IMR-90 (cell line): Measurements from ENCODE around the gene OSBPL9. TPM values are rescaled to one million over a fixed set of nuclear protein-coding genes. Genes with fewer than 3 reads are reported as not detected.

Source experiments
- ATAC-seq: fragments of 200-7000 bp; cut with Tn5 transposase; 2 replicates; pipeline ENCODE4 v1.9.1; 2020; ENCODE audit warnings: low read depth, mild to moderate bottlenecking, moderate library complexity
- BruUV-seq: library from RNA; stranded (reverse); fragments of 400-500 nt; replicated peaks from 2 replicates; lab custom pipeline; 2021; lab: Mats Ljungman, UMichigan
- CTCF ChIA-PET: fragments of 300-600 bp; formaldehyde crosslinking; extraction: SDS; loops from one replicate; lab custom pipeline; 2021; ENCODE audit warnings: antibody characterized with exemption; lab: Yijun Ruan, JAX
- POLR2A ChIA-PET: fragments of 300-600 bp; sonication (Branson Sonifier 250); formaldehyde crosslinking; loops from one replicate; lab custom pipeline; 2022; ENCODE audit warnings: antibody characterized with exemption; ENCODE audit not compliant: unreplicated experiment; lab: Charles Lee
- DNase-seq: peaks from one replicate; pipeline ENCODE4 v3.0.0; 2013
- H2AFZ ChIP-seq: replicated peaks from 2 replicates; pipeline ENCODE3; 2013; ENCODE audit warnings: low read length, mild to moderate bottlenecking; ENCODE audit not compliant: poor library complexity
- H2AK5ac ChIP-seq: 2 replicates; pipeline ENCODE4 v1.6.1; 2013; ENCODE audit warnings: low read depth, low read length, inconsistent platforms
- H2AK9ac ChIP-seq: replicated peaks from 2 replicates; pipeline ENCODE3; 2013; ENCODE audit warnings: mild to moderate bottlenecking, low read depth, low read length, moderate library complexity; ENCODE audit not compliant: poor library complexity
- H2BK120ac ChIP-seq: 2 replicates; pipeline ENCODE4 v1.6.1; 2013; ENCODE audit warnings: low read depth, low read length, inconsistent platforms
- H2BK15ac ChIP-seq: 3 replicates; pipeline ENCODE4 v1.6.1; 2013; ENCODE audit warnings: low read depth, low read length, inconsistent platforms
- H2BK20ac ChIP-seq: 2 replicates; pipeline ENCODE4 v1.6.1; 2013; ENCODE audit warnings: low read depth, mild to moderate bottlenecking, inconsistent platforms, low read length, moderate library complexity
- H2BK5ac ChIP-seq: 2 replicates; pipeline ENCODE4 v1.6.1; 2013; ENCODE audit warnings: mild to moderate bottlenecking, low read depth, low read length, inconsistent platforms; ENCODE audit not compliant: poor library complexity, severe bottlenecking
- H3K14ac ChIP-seq: replicated peaks from 2 replicates; pipeline ENCODE4 v1.6.1; 2013; ENCODE audit warnings: low read depth, low read length, inconsistent platforms
- H3K18ac ChIP-seq: 2 replicates; pipeline ENCODE4 v1.6.1; 2013; ENCODE audit warnings: low read depth, low read length, control low read depth
- H3K23ac ChIP-seq: 2 replicates; pipeline ENCODE4 v1.6.1; 2013; ENCODE audit warnings: low read depth, low read length, inconsistent platforms
- H3K27ac ChIP-seq: 2 replicates; pipeline ENCODE4 v1.5.1; 2013; ENCODE audit warnings: mild to moderate bottlenecking, control low read depth, low read length; ENCODE audit not compliant: insufficient read depth
- H3K27me3 ChIP-seq: 2 replicates; pipeline ENCODE4 v1.6.1; 2013; ENCODE audit warnings: low read length; ENCODE audit not compliant: control insufficient read depth, insufficient read depth
- H3K36me3 ChIP-seq: 2 replicates; pipeline ENCODE4 v1.6.1; 2013; ENCODE audit warnings: low read length, mixed read lengths; ENCODE audit not compliant: control insufficient read depth, insufficient read depth
- H3K4ac ChIP-seq: 2 replicates; pipeline ENCODE4 v1.6.1; 2013; ENCODE audit warnings: low read depth, low read length, inconsistent platforms
- H3K4me1 ChIP-seq: 2 replicates; pipeline ENCODE4 v1.6.1; 2013; ENCODE audit warnings: low read length, mixed read lengths; ENCODE audit not compliant: control insufficient read depth, insufficient read depth
- H3K4me2 ChIP-seq: 2 replicates; pipeline ENCODE4 v1.6.1; 2013; ENCODE audit warnings: low read depth, mild to moderate bottlenecking, control low read depth, low read length, moderate library complexity
- H3K4me3 ChIP-seq: 2 replicates; pipeline ENCODE4 v1.5.1; 2013; ENCODE audit warnings: low read depth, mild to moderate bottlenecking, control low read depth, low read length, moderate library complexity; ENCODE audit not compliant: insufficient read depth
- H3K56ac ChIP-seq: 2 replicates; pipeline ENCODE4 v1.6.1; 2013; ENCODE audit warnings: low read length, inconsistent platforms; ENCODE audit not compliant: insufficient read depth; ENCODE audit errors: extremely low read depth
- H3K79me1 ChIP-seq, 2 experiments: 2 replicates each; pipeline ENCODE4 v1.6.1; 2013; ENCODE audit warnings: low read length in 2 of 2, inconsistent platforms in 1 of 2, low read depth in 1 of 2
- H3K9ac ChIP-seq: 2 replicates; pipeline ENCODE4 v1.6.1; 2013; ENCODE audit warnings: low read depth, low read length, control low read depth
- H3K9me1 ChIP-seq: 2 replicates; pipeline ENCODE4 v1.6.1; 2013; ENCODE audit warnings: low read length, inconsistent platforms; ENCODE audit not compliant: insufficient read depth
- H3K9me3 ChIP-seq: 2 replicates; pipeline ENCODE4 v1.6.1; 2013; ENCODE audit warnings: low read length; ENCODE audit not compliant: control insufficient read depth, insufficient read depth
- H4K20me1 ChIP-seq: 2 replicates; pipeline ENCODE4 v1.6.1; 2013; ENCODE audit warnings: low read length, inconsistent platforms; ENCODE audit not compliant: insufficient read depth
- H4K5ac ChIP-seq: 2 replicates; pipeline ENCODE4 v1.6.1; 2013; ENCODE audit warnings: mild to moderate bottlenecking, low read depth, low read length, control low read depth
- H4K8ac ChIP-seq, 2 experiments: 2 replicates each; pipeline ENCODE4 v1.6.1; 2013; ENCODE audit warnings: low read depth in 2 of 2, low read length in 2 of 2, control low read depth in 1 of 2, inconsistent platforms in 1 of 2
- H4K91ac ChIP-seq: 2 replicates; pipeline ENCODE4 v1.6.1; 2013; ENCODE audit warnings: low read depth, low read length, inconsistent platforms; ENCODE audit not compliant: insufficient read depth
- BHLHE40 ChIP-seq: fragments of 150-350 bp; IDR thresholded peaks from 2 replicates; pipeline ENCODE4 v1.6.1; 2016; ENCODE audit warnings: mild to moderate bottlenecking, low read depth, low read length
- CEBPB ChIP-seq: IDR thresholded peaks from 2 replicates; pipeline ENCODE4 v1.6.1; 2012; ENCODE audit warnings: low read depth, low read length, improper control_type of control experiment
- CHD1 ChIP-seq: IDR thresholded peaks from 2 replicates; pipeline ENCODE4 v1.6.1; 2012; ENCODE audit warnings: low read depth, low read length, improper control_type of control experiment
- FOS ChIP-seq: fragments of 150-350 bp; IDR thresholded peaks from 2 replicates; pipeline ENCODE4 v1.6.1; 2016; ENCODE audit warnings: low read depth, low read length
- MAFK ChIP-seq: IDR thresholded peaks from 2 replicates; pipeline ENCODE4 v1.6.1; 2012; ENCODE audit warnings: low read depth, low read length, improper control_type of control experiment
- MAZ ChIP-seq: IDR thresholded peaks from 2 replicates; pipeline ENCODE4 v1.6.1; 2012; ENCODE audit warnings: low read depth, mild to moderate bottlenecking, low read length, improper control_type of control experiment, moderate library complexity, borderline replicate concordance
- MXI1 ChIP-seq: IDR thresholded peaks from 2 replicates; pipeline ENCODE4 v1.6.1; 2012; ENCODE audit warnings: low read depth, mild to moderate bottlenecking, low read length, moderate library complexity, borderline replicate concordance
- NFE2L2 ChIP-seq: fragments of 150-350 bp; IDR thresholded peaks from 2 replicates; pipeline ENCODE4 v1.6.1; 2016; ENCODE audit warnings: low read depth, mild to moderate bottlenecking, low read length
- POLR2A ChIP-seq: IDR thresholded peaks from 2 replicates; pipeline ENCODE4 v1.6.1; 2012; ENCODE audit warnings: mild to moderate bottlenecking, low read depth, low read length
- RAD21 ChIP-seq: IDR thresholded peaks from 2 replicates; pipeline ENCODE4 v1.6.1; 2012; ENCODE audit warnings: low read length, improper control_type of control experiment
- SMC3 ChIP-seq: fragments of 150-350 bp; IDR thresholded peaks from 2 replicates; pipeline ENCODE4 v1.6.1; 2016; ENCODE audit warnings: low read depth, mild to moderate bottlenecking, antibody characterized with exemption, low read length, moderate library complexity
- WGBS, 2 experiments: methylation state at CpG; one replicate each; pipeline versions ENCODE4 v1.1.5 to v1.1.7; 2013; ENCODE audit warnings: missing lambda C conversion rate in 2 of 2; ENCODE audit not compliant: insufficient read length in 1 of 2; ENCODE audit errors: extremely low coverage in 2 of 2; 5-methylcytosine and 5-hydroxymethylcytosine counted together
- dilution Hi-C: fragments of 300-500 bp; cut with HindIII; formaldehyde crosslinking; loops from one replicate; pipeline ENCODE4 v1.14.3; 2018; ENCODE audit warnings: low sequenced_read_pairs; ENCODE audit not compliant: unreplicated experiment
- in situ Hi-C: fragments of 300-500 bp; cut with MboI; formaldehyde crosslinking; loops from 3 replicates; pipeline ENCODE4 v1.14.3; 2019; ENCODE audit warnings: low sequenced_read_pairs, inconsistent platforms, mixed read lengths
- intact Hi-C: fragments of 100-400 bp; cut with micrococcal nuclease; formaldehyde crosslinking; loops from 2 replicates; pipeline ENCODE4 v1.10.0; 2022
- polyA plus RNA-seq, 3 experiments: library from polyadenylated mRNA; depleted of rRNA; stranded (reverse); fragments of >200 nt; gene quantifications; 2 replicates each; pipeline ENCODE4 v1.2.3, GENCODE V29; 2012; ENCODE audit warnings: low replicate concordance in 1 of 3
- total RNA-seq: library from RNA; depleted of rRNA; stranded (reverse); fragments of >200 nt; gene quantifications from 2 replicates; pipeline ENCODE4 v1.2.3, GENCODE V29; 2012
- TF ChIP-seq, protein P1 (sequence below): fragments of 150-350 bp; IDR thresholded peaks from 2 replicates; pipeline ENCODE4 v1.6.1; 2016; ENCODE audit warnings: low read depth, mild to moderate bottlenecking, low read length, moderate library complexity, borderline replicate concordance
- TF ChIP-seq, protein P2 (sequence below): conservative IDR thresholded peaks from 2 replicates; pipeline ENCODE4 v1.5.1; 2012; ENCODE audit warnings: mild to moderate bottlenecking, low read depth, low read length, improper control_type of control experiment
- TF ChIP-seq, protein P3 (sequence below): fragments of 150-350 bp; IDR thresholded peaks from 2 replicates; pipeline ENCODE4 v1.6.1; 2017; ENCODE audit warnings: mild to moderate bottlenecking, antibody characterized with exemption, low read length, low read depth

OSBPL9 gene
- total and polyA plus RNA-seq, 2 of the 4 experiments (the other 2 are of a cell fraction), result 51.4 to 127 TPM

DNA sequence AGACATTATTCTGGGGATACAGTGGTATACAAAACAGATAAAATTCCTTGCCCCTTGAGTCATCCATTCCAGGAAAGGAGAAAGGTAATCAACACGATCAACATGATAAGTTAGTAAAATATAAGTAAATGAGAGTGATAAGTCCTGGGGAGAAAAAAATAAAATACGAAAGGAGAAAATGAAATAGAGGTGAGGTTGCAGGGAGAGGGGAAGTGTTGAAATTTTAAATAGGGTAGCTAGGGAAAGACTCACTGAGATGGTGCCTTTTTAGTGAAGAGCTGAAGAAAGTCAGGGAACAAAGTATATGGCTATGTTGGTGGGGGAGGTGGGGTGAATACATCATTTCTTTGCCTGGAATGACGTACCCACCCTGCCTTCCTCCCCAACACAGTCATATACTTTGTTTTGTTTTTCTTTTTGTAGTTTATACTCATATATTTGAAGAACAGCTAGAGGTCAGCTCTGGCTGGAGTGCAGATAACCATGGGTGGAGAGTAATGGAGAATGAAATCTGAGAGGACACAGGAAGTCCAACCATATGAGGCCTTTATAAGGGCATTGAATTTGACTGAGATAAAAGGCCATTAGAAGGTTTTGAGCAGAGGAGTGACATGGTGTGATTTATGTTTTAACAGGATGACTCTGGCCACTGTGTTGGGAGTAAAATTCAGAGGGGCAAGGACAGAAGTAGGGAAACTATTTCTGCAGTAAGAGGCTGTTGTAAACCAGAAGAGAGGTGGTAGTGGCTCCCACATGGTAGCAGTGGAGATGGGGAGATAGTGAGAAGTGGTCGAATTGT is 54.8 kb downstream of the OSBPL9 start:
- no TSS peak for BruUV-seq
- Histone ChIP-seq H4K91ac (peak overlapping the region; percentile 36), H3K18ac (peak overlapping the region; percentile 76; the same call in 1 of the 2 replicates), H3K9me1 (peaks cover 15% of the 10 kb centered on the region), H3K4me3 (no peak overlapping the region), H3K4me1 (peaks cover 16% of the 10 kb centered on the region), H2BK5ac (peak overlapping the region; percentile 81), H4K20me1 (no peaks in the 10 kb centered on the region; the same call in 1 of the 2 replicates), H3K14ac (peak overlapping the region; percentile 14), H2BK120ac (peak overlapping the region; percentile 63), H4K8ac (peak overlapping the region in 1 of 2 experiments; percentile 87; a peak in 3 of 4 replicates), H2BK15ac (peak overlapping the region; percentile 60; the same call in 1 of the 3 replicates), H3K79me1 (peaks cover 43 to 67% of the 10 kb centered on the region in 2 experiments), H3K27me3 (no peaks in the 10 kb centered on the region), H2AK9ac (no peak overlapping the region), H2BK20ac (peak overlapping the region; percentile 49), H2AK5ac (peak overlapping the region; percentile 38), H3K9ac (no peak overlapping the region), H3K36me3 (no peaks in the 10 kb centered on the region), H4K5ac (peak overlapping the region; percentile 42; the same call in 1 of the 2 replicates), H3K4me2 (peak overlapping the region; percentile 47; the same call in 1 of the 2 replicates), H3K56ac (peak overlapping the region; percentile 67), H3K23ac (peak overlapping the region; percentile 57; the same call in 1 of the 2 replicates), H2AFZ (no peak overlapping the region), H3K4ac (peak overlapping the region; percentile 49), H3K9me3 (no peaks in the 10 kb centered on the region), H3K27ac (peak overlapping the region; percentile 86)
- intact Hi-C loops, result no loop called here
- CTCF ChIA-PET, result interaction anchor here (0.9 kb wide), 2 partner anchors 13 to 17 kb away, joined by 3 read pairs; no protein-coding TSS in a partner anchor
- in situ Hi-C loops, result no loop called here
- dilution Hi-C loops, result no loop called here
- peak; percentile 96 for DNase-seq
- 100% methylated on average over 1 of the region's 4 CpGs for WGBS, 2 experiments
- peak; percentile 98 for ATAC-seq
- POLR2A ChIA-PET, result no interaction called here
- TF ChIP-seq MXI1 (no peak), FOS (no peak; the same call in 1 of the 2 replicates), CEBPB (no peak), NFE2L2 (no peak), BHLHE40 (no peak), POLR2A (no peak), MAFK (no peak), SMC3 (no peak; the same call in 1 of the 2 replicates), CHD1 (no peak), MAZ (no peak), RAD21 (0 out of 2 replicates have a peak, but pooled peaks have one; percentile 4)
- TF ChIP-seq, protein P1, sequence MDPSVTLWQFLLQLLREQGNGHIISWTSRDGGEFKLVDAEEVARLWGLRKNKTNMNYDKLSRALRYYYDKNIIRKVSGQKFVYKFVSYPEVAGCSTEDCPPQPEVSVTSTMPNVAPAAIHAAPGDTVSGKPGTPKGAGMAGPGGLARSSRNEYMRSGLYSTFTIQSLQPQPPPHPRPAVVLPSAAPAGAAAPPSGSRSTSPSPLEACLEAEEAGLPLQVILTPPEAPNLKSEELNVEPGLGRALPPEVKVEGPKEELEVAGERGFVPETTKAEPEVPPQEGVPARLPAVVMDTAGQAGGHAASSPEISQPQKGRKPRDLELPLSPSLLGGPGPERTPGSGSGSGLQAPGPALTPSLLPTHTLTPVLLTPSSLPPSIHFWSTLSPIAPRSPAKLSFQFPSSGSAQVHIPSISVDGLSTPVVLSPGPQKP, result peak; percentile 84; the same call in 1 of the 2 replicates
- TF ChIP-seq, protein P2, sequence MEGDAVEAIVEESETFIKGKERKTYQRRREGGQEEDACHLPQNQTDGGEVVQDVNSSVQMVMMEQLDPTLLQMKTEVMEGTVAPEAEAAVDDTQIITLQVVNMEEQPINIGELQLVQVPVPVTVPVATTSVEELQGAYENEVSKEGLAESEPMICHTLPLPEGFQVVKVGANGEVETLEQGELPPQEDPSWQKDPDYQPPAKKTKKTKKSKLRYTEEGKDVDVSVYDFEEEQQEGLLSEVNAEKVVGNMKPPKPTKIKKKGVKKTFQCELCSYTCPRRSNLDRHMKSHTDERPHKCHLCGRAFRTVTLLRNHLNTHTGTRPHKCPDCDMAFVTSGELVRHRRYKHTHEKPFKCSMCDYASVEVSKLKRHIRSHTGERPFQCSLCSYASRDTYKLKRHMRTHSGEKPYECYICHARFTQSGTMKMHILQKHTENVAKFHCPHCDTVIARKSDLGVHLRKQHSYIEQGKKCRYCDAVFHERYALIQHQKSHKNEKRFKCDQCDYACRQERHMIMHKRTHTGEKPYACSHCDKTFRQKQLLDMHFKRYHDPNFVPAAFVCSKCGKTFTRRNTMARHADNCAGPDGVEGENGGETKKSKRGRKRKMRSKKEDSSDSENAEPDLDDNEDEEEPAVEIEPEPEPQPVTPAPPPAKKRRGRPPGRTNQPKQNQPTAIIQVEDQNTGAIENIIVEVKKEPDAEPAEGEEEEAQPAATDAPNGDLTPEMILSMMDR, result no peak
- TF ChIP-seq, protein P3, sequence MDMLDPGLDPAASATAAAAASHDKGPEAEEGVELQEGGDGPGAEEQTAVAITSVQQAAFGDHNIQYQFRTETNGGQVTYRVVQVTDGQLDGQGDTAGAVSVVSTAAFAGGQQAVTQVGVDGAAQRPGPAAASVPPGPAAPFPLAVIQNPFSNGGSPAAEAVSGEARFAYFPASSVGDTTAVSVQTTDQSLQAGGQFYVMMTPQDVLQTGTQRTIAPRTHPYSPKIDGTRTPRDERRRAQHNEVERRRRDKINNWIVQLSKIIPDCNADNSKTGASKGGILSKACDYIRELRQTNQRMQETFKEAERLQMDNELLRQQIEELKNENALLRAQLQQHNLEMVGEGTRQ, result no peak
